HepG2 (cell line): ENCODE measurements around the gene ATF1. TPM values are rescaled to one million over a fixed set of nuclear protein-coding genes. Genes with fewer than 3 reads are reported as not detected.
A peak's percentile ranks its signal among the peaks of the same experiment; 100 is the strongest.

Experiments used
- ATAC-seq: fragments of 200-7000 bp; cut with Tn5 transposase; 3 replicates; pipeline ENCODE4 v1.9.1; 2020; ENCODE audit warnings: mild to moderate bottlenecking, moderate library complexity
- BruUV-seq: library from RNA; stranded (reverse); fragments of 400-500 nt; replicated peaks from 2 replicates; lab custom pipeline; 2021; lab: Mats Ljungman, UMichigan
- CTCF ChIA-PET: fragments of 300-600 bp; formaldehyde crosslinking; extraction: SDS; loops from one replicate; lab custom pipeline; 2021; ENCODE audit warnings: low total read pairs, inconsistent platforms, low intra/inter-chr PET ratio; lab: Yijun Ruan, JAX
- POLR2A ChIA-PET: fragments of 350-600 bp; sonication (Branson Sonifier 250); formaldehyde crosslinking; loops from one replicate; lab custom pipeline; 2020; ENCODE audit warnings: antibody characterized with exemption, inconsistent platforms; lab: Yijun Ruan, JAX
- DNase-seq: peaks from one replicate; pipeline ENCODE4 v3.0.0-alpha.2; 2015; ENCODE audit warnings: low spot score
- FAIRE-seq: peaks from 3 replicates; lab custom pipeline; 2011; peaks lifted over from hg19 to GRCh38; lab: Jason Lieb, UNC
- H2AFZ ChIP-seq: one replicate; pipeline ENCODE4 v1.6.1; 2011; ENCODE audit warnings: low read length, inconsistent platforms
- H3K27ac ChIP-seq: fragments of 300-600 bp; 3 replicates; pipeline ENCODE4 v1.8.0; 2011; ENCODE audit warnings: mixed run types, mild to moderate bottlenecking, mixed read lengths, low read length, inconsistent platforms; ENCODE audit not compliant: insufficient read depth; ENCODE audit errors: extremely low read length
- H3K27me3 ChIP-seq, 2 experiments: fragments of 200-600 bp in 1 of 2; 2 replicates in 1 of 2; 3 replicates in 1 of 2; pipeline versions ENCODE4 v1.6.0 to v1.8.0; 2011; ENCODE audit warnings: low read length in 2 of 2, mild to moderate bottlenecking in 2 of 2, moderate library complexity in 2 of 2, inconsistent platforms in 1 of 2; ENCODE audit not compliant: insufficient read depth in 2 of 2, control insufficient read depth in 1 of 2
- H3K36me3 ChIP-seq, 2 experiments: fragments of 200-600 bp in 1 of 2; replicated peaks in 1 of 2; 2 replicates in 1 of 2; 3 replicates in 1 of 2; pipeline versions ENCODE4 v1.5.1 to v1.8.0; 2011; ENCODE audit warnings: low read length in 2 of 2, inconsistent platforms in 1 of 2; ENCODE audit not compliant: insufficient read depth in 2 of 2, control insufficient read depth in 1 of 2
- H3K4me1 ChIP-seq: 2 replicates; pipeline ENCODE4 v1.5.1; 2012; ENCODE audit warnings: low read length, inconsistent platforms; ENCODE audit not compliant: insufficient read depth
- H3K4me2 ChIP-seq: 2 replicates; pipeline ENCODE4 v1.6.0; 2011; ENCODE audit warnings: low read depth, low read length, inconsistent platforms
- H3K4me3 ChIP-seq, 3 experiments: fragments of 200-600 bp in 1 of 3; sonication (generic), shearing (Covaris generic) in 1 of 3; replicated peaks in 1 of 3; 2 replicates each; pipeline ENCODE4 v1.5.1; 2011 to 2016; ENCODE audit warnings: low read length in 3 of 3, inconsistent platforms in 2 of 3, low read depth in 2 of 3, mild to moderate bottlenecking in 2 of 3, control low read depth in 1 of 3, mixed read lengths in 1 of 3; ENCODE audit not compliant: insufficient read depth in 1 of 3
- H3K79me2 ChIP-seq: one replicate; pipeline ENCODE4 v1.6.1; 2011; ENCODE audit warnings: low read length, inconsistent platforms; ENCODE audit not compliant: insufficient read depth
- H3K9ac ChIP-seq: 2 replicates; pipeline ENCODE4 v1.6.0; 2011; ENCODE audit warnings: mild to moderate bottlenecking, low read depth, low read length, inconsistent platforms; ENCODE audit not compliant: insufficient read depth
- H3K9me3 ChIP-seq: 2 replicates; pipeline ENCODE4 v1.5.1; 2012; ENCODE audit warnings: mild to moderate bottlenecking, low read length
- H4K20me1 ChIP-seq: 2 replicates; pipeline ENCODE4 v1.6.0; 2011; ENCODE audit warnings: inconsistent platforms, mild to moderate bottlenecking, low read length, moderate library complexity; ENCODE audit not compliant: insufficient read depth
- ETV6 ChIP-seq: sonication (generic); formaldehyde crosslinking; conservative IDR thresholded peaks from 2 replicates; pipeline ENCODE4 v1.4.0; 2020; ENCODE audit warnings: missing genetic modification reagents
- FOXK2 ChIP-seq: fragments of 450-650 bp; IDR thresholded peaks from 2 replicates; pipeline ENCODE4 v1.6.1; 2016
- MAFF ChIP-seq: IDR thresholded peaks from 2 replicates; pipeline ENCODE4 v1.6.1; 2011; ENCODE audit warnings: low read depth, low read length, improper control_type of control experiment
- MAFK ChIP-seq, 2 experiments: IDR thresholded peaks in 1 of 2; conservative IDR thresholded peaks in 1 of 2; 2 replicates each; pipeline ENCODE4 v1.6.1; 2011; ENCODE audit warnings: improper control_type of control experiment in 2 of 2, low read length in 2 of 2
- STAT5B ChIP-seq: sonication (generic); formaldehyde crosslinking; IDR thresholded peaks from 2 replicates; pipeline ENCODE4 v1.4.0; 2020; ENCODE audit warnings: missing genetic modification reagents
- TFDP1 ChIP-seq: IDR thresholded peaks from 2 replicates; pipeline ENCODE4 v1.6.1; 2016; ENCODE audit warnings: missing compliant biosample characterization, missing genetic modification reagents, borderline replicate concordance
- WIZ ChIP-seq: sonication (generic); formaldehyde crosslinking; IDR thresholded peaks from 2 replicates; pipeline ENCODE4 v1.5.1; 2020; ENCODE audit warnings: mild to moderate bottlenecking, missing genetic modification reagents
- ZBTB46 ChIP-seq: sonication (generic); formaldehyde crosslinking; IDR thresholded peaks from 2 replicates; pipeline ENCODE4 v1.4.0; 2020; ENCODE audit warnings: mild to moderate bottlenecking, missing genetic modification reagents, borderline replicate concordance
- ZGPAT ChIP-seq: IDR thresholded peaks from 2 replicates; pipeline ENCODE4 v1.6.1; 2016; ENCODE audit warnings: mild to moderate bottlenecking
- ZNF143 ChIP-seq: sonication (generic); formaldehyde crosslinking; IDR thresholded peaks from 2 replicates; pipeline ENCODE4 v1.4.0; 2020; ENCODE audit warnings: missing genetic modification reagents
- ZNF607 ChIP-seq: sonication (generic); formaldehyde crosslinking; IDR thresholded peaks from 2 replicates; pipeline ENCODE4 v1.5.1; 2020; ENCODE audit warnings: missing genetic modification reagents, mild to moderate bottlenecking, borderline replicate concordance
- ZSCAN21 ChIP-seq: sonication (generic); formaldehyde crosslinking; IDR thresholded peaks from 2 replicates; pipeline ENCODE4 v1.8.0; 2022; ENCODE audit warnings: mild to moderate bottlenecking, missing genetic modification reagents, moderate library complexity, borderline replicate concordance
- WGBS: methylation state at CpG from one replicate; pipeline ENCODE4 v1.1.6; 2017; ENCODE audit warnings: low lambda C conversion rate; 5-methylcytosine and 5-hydroxymethylcytosine counted together
- in situ Hi-C: cut with HindIII; loops from 2 replicates; pipeline ENCODE4 v1.10.0; 2017; ENCODE audit warnings: low pct_unique_long_range_greater_than_20kb; ENCODE audit not compliant: extremely low pct_ligation_motif_present
- intact Hi-C: fragments of 100-400 bp; cut with micrococcal nuclease; formaldehyde crosslinking; loops from one replicate; pipeline ENCODE4 v1.10.0; 2022; ENCODE audit not compliant: unreplicated experiment
- polyA plus RNA-seq, 8 experiments: library from polyadenylated mRNA; depleted of rRNA in 3 of 8; stranded (reverse) in 7 of 8; unstranded in 1 of 8; fragments of >200 nt; fragmentation: Illumina TruSeq in 4 of 8; extraction: Trizol in 4 of 8; gene quantifications; 2 replicates each; pipeline versions ENCODE4 v1.2.1 to v1.2.3, GENCODE V29; 2011 to 2016; ENCODE audit warnings: low read depth in 4 of 8, missing spikeins in 1 of 8, mixed read lengths in 1 of 8; ENCODE audit not compliant: insufficient read depth in 1 of 8
- total RNA-seq, 5 experiments: library from RNA; depleted of rRNA; stranded (reverse); fragments of >200 nt; fragmentation: Illumina TruSeq; extraction: Trizol; gene quantifications; 2 replicates each; pipeline ENCODE4 v1.2.3, GENCODE V29; 2016; ENCODE audit warnings: low read depth in 1 of 5

ATF1 gene
- total and polyA plus RNA-seq, 2 of the 13 experiments (the other 11 are each of a cell fraction or from before 2014, with no cell fraction given) = 29.3 to 52.0 TPM

GRCh38 chr12:50720501-50720900, 43.4 kb upstream of the ATF1 start (continued):
- TF ChIP-seq TFDP1 (CRISPR knock-in tag) (no peak), STAT5B (CRISPR knock-in tag) (no peak), ETV6 (CRISPR knock-in tag) (no peak), ZBTB46 (CRISPR knock-in tag) (no peak), ZNF607 (CRISPR knock-in tag) (no peak), WIZ (no peak), ZSCAN21 (no peak), ZGPAT (CRISPR knock-in tag) (no peak)
- TF ChIP-seq, all 625 proteins: peak for 0

GRCh38 chr12:50723865-50724264, 40.0 kb upstream of the ATF1 start:
- TF ChIP-seq MAFF (peak; percentile 63), FOXK2 (no peak), MAFK (conservative IDR thresholded peaks at IDR 0.05 in 1 of 2, IDR thresholded peaks at IDR 0.05 in 1 of 2; ENCODE audit: low read length in 2 of 2) (peak; percentile 27 to 73; a peak in 3 of 4 replicates), ZNF143 (no peak)
- TF ChIP-seq, all 625 proteins: peak for 2
- FAIRE-seq = no peak
- CTCF ChIA-PET = no interaction called here
- Histone ChIP-seq H3K4me3 (no peak overlapping the region), H3K9ac (no peak overlapping the region), H3K79me2 (no peaks in the 10 kb centered on the region), H3K36me3 (peaks cover 24 to 84% of the 10 kb centered on the region in 2 experiments), H4K20me1 (no peaks in the 10 kb centered on the region), H3K4me1 (no peaks in the 10 kb centered on the region), H3K27me3 (no peaks in the 10 kb centered on the region), H3K4me2 (no peak overlapping the region), H3K27ac (no peak overlapping the region), H3K9me3 (no peaks in the 10 kb centered on the region), H2AFZ (no peak overlapping the region)
- no peak for ATAC-seq
- 76% methylated on average over 1 of the region's 1 CpG for WGBS
- no peak for DNase-seq
- in situ Hi-C loops (no loop called here), intact Hi-C loops (no loop called here)
- no TSS peak for BruUV-seq
- POLR2A ChIA-PET = no interaction called here
